HEK293 (cell line): Measurements from ENCODE around the gene CFAP69.
A peak's percentile ranks its signal among the peaks of the same experiment; 100 is the strongest.

Source experiments
- CTCF ChIA-PET: fragments of 350-600 bp; formaldehyde crosslinking; extraction: SDS; loops from one replicate; lab custom pipeline; 2021; ENCODE audit warnings: antibody characterized with exemption; lab: Yijun Ruan, JAX
- POLR2A ChIA-PET: fragments of 300-600 bp; formaldehyde crosslinking; extraction: SDS; loops from one replicate; lab custom pipeline; 2020; ENCODE audit warnings: antibody characterized with exemption, inconsistent platforms; lab: Yijun Ruan, JAX
- H3K27ac ChIP-seq: fragments of 200-500 bp; sonication (Bioruptor generic); 2 replicates; pipeline ENCODE4 v1.5.1; 2014; ENCODE audit warnings: low read depth, low read length, control low read depth, inconsistent platforms; ENCODE audit errors: extremely low read depth
- H3K36me3 ChIP-seq, 2 experiments: fragments of 200-500 bp in 1 of 2; sonication (Bioruptor generic) in 1 of 2; 1 replicate in 1 of 2; 2 replicates in 1 of 2; pipeline ENCODE4 v1.5.1; 2014 to 2017; ENCODE audit warnings: inconsistent platforms in 2 of 2, low read length in 2 of 2; ENCODE audit not compliant: control insufficient read depth in 2 of 2, insufficient read depth in 1 of 2
- H3K4me1 ChIP-seq: fragments of 200-500 bp; sonication (Bioruptor generic); 2 replicates; pipeline ENCODE4 v1.5.1; 2014; ENCODE audit warnings: mild to moderate bottlenecking, low read length, inconsistent platforms; ENCODE audit not compliant: control insufficient read depth, insufficient read depth
- H3K4me3 ChIP-seq: 2 replicates; pipeline ENCODE4 v1.5.1; 2011; ENCODE audit warnings: low read depth, mild to moderate bottlenecking, control low read depth, low read length, moderate library complexity
- H3K9me3 ChIP-seq: fragments of 200-500 bp; sonication (Bioruptor generic); 2 replicates; pipeline ENCODE4 v1.5.1; 2014; ENCODE audit warnings: low read depth, low read length, inconsistent platforms; ENCODE audit not compliant: control insufficient read depth, insufficient read depth
- KLF16 ChIP-seq: fragments of 450-650 bp; formaldehyde crosslinking; IDR thresholded peaks from 2 replicates; pipeline ENCODE4 v1.5.1; 2017; ENCODE audit warnings: missing biosample characterization, missing genetic modification characterization
- KLF9 ChIP-seq: fragments of 450-650 bp; formaldehyde crosslinking; IDR thresholded peaks from 2 replicates; pipeline ENCODE4 v1.5.1; 2016; ENCODE audit warnings: missing biosample characterization, missing genetic modification characterization, low read depth
- PRDM10 ChIP-seq: fragments of 450-650 bp; formaldehyde crosslinking; IDR thresholded peaks from 2 replicates; pipeline ENCODE4 v1.5.1; 2016; ENCODE audit warnings: missing biosample characterization, missing genetic modification characterization
- REPIN1 ChIP-seq: fragments of 450-650 bp; formaldehyde crosslinking; IDR thresholded peaks from 2 replicates; pipeline ENCODE4 v1.5.1; 2017; ENCODE audit warnings: missing biosample characterization, missing genetic modification characterization, low read depth
- ZFP69B ChIP-seq: fragments of 450-650 bp; formaldehyde crosslinking; IDR thresholded peaks from 2 replicates; pipeline ENCODE4 v1.5.1; 2016; ENCODE audit warnings: missing biosample characterization, missing genetic modification characterization
- ZNF221 ChIP-seq: fragments of 450-650 bp; formaldehyde crosslinking; IDR thresholded peaks from 2 replicates; pipeline ENCODE4 v1.5.1; 2017; ENCODE audit warnings: missing biosample characterization, missing genetic modification characterization, borderline replicate concordance
- ZNF366 ChIP-seq: fragments of 450-650 bp; formaldehyde crosslinking; conservative IDR thresholded peaks from 2 replicates; pipeline ENCODE4 v1.5.1; 2016; ENCODE audit warnings: missing biosample characterization, missing genetic modification characterization
- ZNF404 ChIP-seq: fragments of 450-650 bp; formaldehyde crosslinking; IDR thresholded peaks from 2 replicates; pipeline ENCODE4 v1.5.1; 2017; ENCODE audit warnings: missing biosample characterization, missing genetic modification characterization
- ZNF426 ChIP-seq: fragments of 450-650 bp; formaldehyde crosslinking; IDR thresholded peaks from 2 replicates; pipeline ENCODE4 v1.5.1; 2017; ENCODE audit warnings: missing biosample characterization, missing genetic modification characterization, mild to moderate bottlenecking, inconsistent platforms, moderate library complexity
- ZNF48 ChIP-seq: fragments of 450-650 bp; formaldehyde crosslinking; IDR thresholded peaks from 2 replicates; pipeline ENCODE4 v1.5.1; 2016; ENCODE audit warnings: missing biosample characterization, missing genetic modification characterization
- ZNF513 ChIP-seq: fragments of 450-650 bp; IDR thresholded peaks from 2 replicates; pipeline ENCODE4 v1.5.1; 2018; ENCODE audit warnings: missing biosample characterization, missing genetic modification characterization
- ZNF518A ChIP-seq: fragments of 450-650 bp; formaldehyde crosslinking; conservative IDR thresholded peaks from 2 replicates; pipeline ENCODE4 v1.5.1; 2016; ENCODE audit warnings: low read depth, missing biosample characterization, missing genetic modification characterization
- ZNF544 ChIP-seq: fragments of 450-650 bp; formaldehyde crosslinking; IDR thresholded peaks from 2 replicates; pipeline ENCODE4 v1.5.0; 2017; ENCODE audit warnings: missing biosample characterization, missing genetic modification characterization
- ZNF610 ChIP-seq: fragments of 450-650 bp; formaldehyde crosslinking; IDR thresholded peaks from 2 replicates; pipeline ENCODE4 v1.5.1; 2016; ENCODE audit warnings: missing biosample characterization, missing genetic modification characterization, borderline replicate concordance
- ZNF624 ChIP-seq: fragments of 450-650 bp; formaldehyde crosslinking; IDR thresholded peaks from 2 replicates; pipeline ENCODE4 v1.5.1; 2017; ENCODE audit warnings: missing biosample characterization, missing genetic modification characterization
- ZNF654 ChIP-seq: fragments of 450-650 bp; formaldehyde crosslinking; IDR thresholded peaks from 2 replicates; pipeline ENCODE4 v1.5.1; 2016; ENCODE audit warnings: low read depth, missing biosample characterization, missing genetic modification characterization
- TF ChIP-seq, protein P1 (sequence below): fragments of 450-650 bp; formaldehyde crosslinking; IDR thresholded peaks from 2 replicates; pipeline ENCODE4 v1.5.1; 2016; ENCODE audit warnings: missing biosample characterization, missing genetic modification characterization

Gene CFAP69

GRCh38 chr7:90290244-90291113 lies 45.5 kb downstream of the CFAP69 start:
- no peak overlapping the region for H3K4me3 ChIP-seq
- CTCF ChIA-PET, result no interaction called here
- TF ChIP-seq ZNF404 (tag by site-specific recombination), result no peak
- TF ChIP-seq ZFP69B (tag by site-specific recombination), result no peak
- TF ChIP-seq ZNF544 (tag by site-specific recombination), result no peak
- TF ChIP-seq ZNF624 (tag by site-specific recombination), result no peak
- TF ChIP-seq REPIN1, result no peak
- TF ChIP-seq ZNF426 (tag by site-specific recombination), result no peak
- no peak for TF ChIP-seq KLF9 (tag by site-specific recombination)
- TF ChIP-seq, protein P1, sequence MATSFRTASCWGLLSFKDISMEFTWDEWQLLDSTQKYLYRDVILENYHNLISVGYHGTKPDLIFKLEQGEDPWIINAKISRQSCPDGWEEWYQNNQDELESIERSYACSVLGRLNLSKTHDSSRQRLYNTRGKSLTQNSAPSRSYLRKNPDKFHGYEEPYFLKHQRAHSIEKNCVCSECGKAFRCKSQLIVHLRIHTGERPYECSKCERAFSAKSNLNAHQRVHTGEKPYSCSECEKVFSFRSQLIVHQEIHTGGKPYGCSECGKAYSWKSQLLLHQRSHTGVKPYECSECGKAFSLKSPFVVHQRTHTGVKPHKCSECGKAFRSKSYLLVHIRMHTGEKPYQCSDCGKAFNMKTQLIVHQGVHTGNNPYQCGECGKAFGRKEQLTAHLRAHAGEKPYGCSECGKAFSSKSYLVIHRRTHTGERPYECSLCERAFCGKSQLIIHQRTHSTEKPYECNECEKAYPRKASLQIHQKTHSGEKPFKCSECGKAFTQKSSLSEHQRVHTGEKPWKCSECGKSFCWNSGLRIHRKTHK, result no peak
- TF ChIP-seq ZNF610 (tag by site-specific recombination), result no peak
- TF ChIP-seq ZNF518A (tag by site-specific recombination), result no peak
- TF ChIP-seq ZNF366, result no peak
- no peak for TF ChIP-seq KLF16 (tag by site-specific recombination)
- TF ChIP-seq ZNF513 (tag by site-specific recombination), result no peak
- TF ChIP-seq ZNF48 (tag by site-specific recombination), result no peak
- H3K27ac ChIP-seq, result no peak overlapping the region
- POLR2A ChIA-PET, result no interaction called here
- H3K4me1 ChIP-seq, result no peaks in the 10 kb centered on the region
- no peaks in the 10 kb centered on the region for H3K36me3 ChIP-seq
- no peaks in the 10 kb centered on the region for H3K9me3 ChIP-seq

- no peak overlapping the region for H3K27ac ChIP-seq
- H3K9me3 ChIP-seq, result no peaks in the 10 kb centered on the region
- ChIA-PET CTCF (interaction anchor here (0.8 to 1.4 kb wide), 7 partner anchors 14 to 144 kb away, joined by 3 to 5 read pairs (median 4); partner anchors contain the start of gene STEAP1), POLR2A (no interaction called here)
- TF ChIP-seq ZNF654 (tag by site-specific recombination) (peak; percentile 20), ZNF221 (tag by site-specific recombination) (no peak), PRDM10 (tag by site-specific recombination) (no peak)
- H3K36me3 ChIP-seq, result no peaks in the 10 kb centered on the region
- H3K4me3 ChIP-seq, result no peak overlapping the region
- H3K4me1 ChIP-seq, result no peaks in the 10 kb centered on the region
Observed at GRCh38 chr7:90298145-90299038, 53.4 kb downstream of the CFAP69 start.
